AG04449 (cell line): ENCODE measurements around the gene CASK.

ENCODE experiments used
- CTCF ChIA-PET: fragments of 350-600 bp; formaldehyde crosslinking; extraction: SDS; loops from one replicate; lab custom pipeline; 2021; ENCODE audit warnings: antibody characterized with exemption; lab: Yijun Ruan, JAX
- POLR2A ChIA-PET: fragments of 400-600, 350-600 bp; formaldehyde crosslinking; extraction: SDS; loops from one replicate; lab custom pipeline; 2020; ENCODE audit warnings: antibody characterized with exemption, inconsistent platforms; lab: Yijun Ruan, JAX
- DNase-seq: peaks from one replicate; pipeline ENCODE4 v3.0.0-alpha.2; 2010; ENCODE audit warnings: low read depth, low spot score
- H3K4me3 ChIP-seq: 2 replicates; pipeline ENCODE4 v1.5.1; 2011; ENCODE audit warnings: low read depth, mild to moderate bottlenecking, control low read depth, low read length
- TF ChIP-seq, protein P1 (sequence below): IDR thresholded peaks from one replicate; pipeline ENCODE4 v1.5.1; 2011; ENCODE audit warnings: mild to moderate bottlenecking, moderate library complexity, low read length, control low read depth, inconsistent platforms; ENCODE audit not compliant: insufficient read depth; ENCODE audit errors: missing control alignments

The CASK gene

DNA sequence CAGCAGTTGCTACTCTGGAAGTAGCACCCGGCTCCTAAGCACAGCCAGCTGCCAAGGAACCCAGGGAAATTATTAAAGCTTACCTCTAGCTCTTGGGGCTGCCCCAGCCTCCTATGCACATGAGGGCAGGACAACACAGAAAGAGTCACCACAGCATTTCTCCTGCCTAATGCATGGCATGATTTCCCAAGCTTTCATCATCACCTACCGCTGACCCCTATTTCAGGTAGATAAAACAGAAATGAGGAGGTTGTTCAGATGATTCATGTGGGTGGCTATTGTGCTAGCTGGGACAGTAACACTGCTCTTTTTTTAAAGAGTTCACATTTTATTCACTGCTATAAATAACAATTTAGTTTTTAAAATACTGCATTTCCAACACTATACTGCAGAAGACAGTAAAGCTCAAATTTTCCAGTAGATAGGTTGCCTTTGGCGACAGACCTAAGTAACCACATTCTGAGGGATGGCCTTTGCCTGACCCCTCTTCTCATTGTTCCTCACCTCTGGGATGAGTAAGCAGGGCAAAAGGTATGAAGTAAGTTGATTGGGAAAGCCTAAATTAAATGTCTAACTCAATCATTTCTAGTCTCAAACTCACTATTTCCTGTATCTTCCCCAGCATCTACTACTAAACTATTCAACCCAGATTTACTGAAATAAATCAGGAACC, 16.7 kb downstream of the CASK start:
- POLR2A ChIA-PET, result no interaction called here
- TF ChIP-seq, protein P1, sequence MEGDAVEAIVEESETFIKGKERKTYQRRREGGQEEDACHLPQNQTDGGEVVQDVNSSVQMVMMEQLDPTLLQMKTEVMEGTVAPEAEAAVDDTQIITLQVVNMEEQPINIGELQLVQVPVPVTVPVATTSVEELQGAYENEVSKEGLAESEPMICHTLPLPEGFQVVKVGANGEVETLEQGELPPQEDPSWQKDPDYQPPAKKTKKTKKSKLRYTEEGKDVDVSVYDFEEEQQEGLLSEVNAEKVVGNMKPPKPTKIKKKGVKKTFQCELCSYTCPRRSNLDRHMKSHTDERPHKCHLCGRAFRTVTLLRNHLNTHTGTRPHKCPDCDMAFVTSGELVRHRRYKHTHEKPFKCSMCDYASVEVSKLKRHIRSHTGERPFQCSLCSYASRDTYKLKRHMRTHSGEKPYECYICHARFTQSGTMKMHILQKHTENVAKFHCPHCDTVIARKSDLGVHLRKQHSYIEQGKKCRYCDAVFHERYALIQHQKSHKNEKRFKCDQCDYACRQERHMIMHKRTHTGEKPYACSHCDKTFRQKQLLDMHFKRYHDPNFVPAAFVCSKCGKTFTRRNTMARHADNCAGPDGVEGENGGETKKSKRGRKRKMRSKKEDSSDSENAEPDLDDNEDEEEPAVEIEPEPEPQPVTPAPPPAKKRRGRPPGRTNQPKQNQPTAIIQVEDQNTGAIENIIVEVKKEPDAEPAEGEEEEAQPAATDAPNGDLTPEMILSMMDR, result no peak
- H3K4me3 ChIP-seq, result no peak overlapping the region
- CTCF ChIA-PET, result no interaction called here
- DNase-seq, result no peak

DNA sequence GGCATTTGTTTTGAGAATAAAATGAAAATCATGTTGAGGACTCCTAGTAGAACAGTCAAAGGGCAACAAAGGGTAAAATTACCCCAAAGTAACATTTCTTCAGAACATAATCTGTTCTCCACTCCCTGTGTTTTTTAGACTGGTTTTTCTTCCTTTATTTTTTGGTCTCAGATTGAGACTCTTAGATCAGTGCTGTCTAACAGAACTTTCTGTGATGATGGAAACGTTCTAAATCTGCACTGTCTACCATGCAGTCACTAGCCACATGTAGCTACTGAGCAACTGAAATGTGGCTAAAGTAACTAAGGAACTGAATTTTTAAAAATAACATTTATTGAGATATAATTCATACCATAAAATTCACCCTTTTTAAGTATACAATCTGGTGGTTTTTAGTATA, 19.8 kb downstream of the CASK start:
- ChIA-PET POLR2A (no interaction called here), CTCF (no interaction called here)
- H3K4me3 ChIP-seq, result no peak overlapping the region
- DNase-seq, result no peak
- TF ChIP-seq, protein P1, result no peak

DNA sequence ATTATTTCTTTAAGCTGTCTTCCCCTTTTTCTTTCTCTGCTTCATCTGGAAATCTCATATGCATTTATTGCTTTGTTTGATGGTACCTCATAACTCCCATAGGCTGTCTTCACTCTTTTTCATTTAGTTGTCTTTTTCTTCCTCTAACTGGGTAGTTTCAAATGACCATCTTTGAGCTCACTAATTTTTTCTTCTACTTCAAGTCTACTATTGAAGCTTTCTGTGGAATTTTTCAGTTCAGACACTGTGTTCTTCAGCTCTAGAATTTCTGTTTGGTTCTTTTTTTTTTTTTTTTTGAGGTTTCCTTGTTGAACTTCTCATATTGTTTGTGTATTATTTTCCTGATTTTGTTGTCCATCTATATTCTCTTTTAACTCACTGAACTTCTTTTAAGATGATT, 23.0 kb downstream of the CASK start:
- TF ChIP-seq, protein P1, result no peak
- CTCF ChIA-PET, result no interaction called here
- POLR2A ChIA-PET, result no interaction called here
- H3K4me3 ChIP-seq, result no peak overlapping the region
- DNase-seq, result no peak

DNA sequence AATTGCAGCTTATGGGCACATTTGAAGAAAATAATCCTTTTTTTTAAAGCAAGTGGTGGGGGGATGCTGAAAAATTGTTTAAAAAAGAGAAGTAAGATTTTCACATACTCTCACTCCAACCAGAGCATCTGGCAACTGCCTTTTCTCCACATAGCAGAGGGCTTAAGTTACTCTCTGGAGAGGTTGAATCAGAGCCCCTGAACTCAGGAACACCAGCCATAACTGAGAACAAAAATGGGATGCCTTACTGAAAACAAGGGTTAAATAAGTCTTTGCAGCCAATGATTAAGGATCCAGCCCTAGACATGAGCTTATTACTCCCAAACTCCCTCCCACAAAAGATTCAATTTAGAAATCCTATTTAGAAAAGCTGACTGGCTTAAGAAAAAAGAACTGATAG, 27.5 kb downstream of the CASK start:
- POLR2A ChIA-PET, result no interaction called here
- TF ChIP-seq, protein P1, result no peak
- no peak overlapping the region for H3K4me3 ChIP-seq
- CTCF ChIA-PET, result no interaction called here
- no peak for DNase-seq

DNA sequence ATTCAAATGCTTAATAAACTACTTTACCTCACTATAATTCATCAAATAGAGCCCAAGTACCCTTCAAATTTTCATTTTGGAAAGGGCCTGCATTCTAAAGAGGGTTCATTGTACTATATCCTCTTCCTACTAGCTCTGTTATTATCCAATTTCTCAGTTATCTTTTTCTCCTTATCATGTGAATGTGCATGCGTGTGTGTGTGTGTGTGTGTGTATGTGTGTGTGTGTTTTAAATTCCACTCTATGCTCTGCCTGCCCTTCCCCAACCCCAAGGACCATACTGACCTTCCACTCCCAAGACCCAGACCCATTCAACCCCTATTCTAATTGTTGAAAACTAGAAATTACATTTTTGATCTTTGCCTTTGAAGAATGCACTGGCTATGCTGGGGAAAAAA, 33.3 kb downstream of the CASK start:
- H3K4me3 ChIP-seq, result no peak overlapping the region
- ChIA-PET POLR2A (no interaction called here), CTCF (no interaction called here)
- TF ChIP-seq, protein P1, result no peak
- DNase-seq, result no peak

DNA sequence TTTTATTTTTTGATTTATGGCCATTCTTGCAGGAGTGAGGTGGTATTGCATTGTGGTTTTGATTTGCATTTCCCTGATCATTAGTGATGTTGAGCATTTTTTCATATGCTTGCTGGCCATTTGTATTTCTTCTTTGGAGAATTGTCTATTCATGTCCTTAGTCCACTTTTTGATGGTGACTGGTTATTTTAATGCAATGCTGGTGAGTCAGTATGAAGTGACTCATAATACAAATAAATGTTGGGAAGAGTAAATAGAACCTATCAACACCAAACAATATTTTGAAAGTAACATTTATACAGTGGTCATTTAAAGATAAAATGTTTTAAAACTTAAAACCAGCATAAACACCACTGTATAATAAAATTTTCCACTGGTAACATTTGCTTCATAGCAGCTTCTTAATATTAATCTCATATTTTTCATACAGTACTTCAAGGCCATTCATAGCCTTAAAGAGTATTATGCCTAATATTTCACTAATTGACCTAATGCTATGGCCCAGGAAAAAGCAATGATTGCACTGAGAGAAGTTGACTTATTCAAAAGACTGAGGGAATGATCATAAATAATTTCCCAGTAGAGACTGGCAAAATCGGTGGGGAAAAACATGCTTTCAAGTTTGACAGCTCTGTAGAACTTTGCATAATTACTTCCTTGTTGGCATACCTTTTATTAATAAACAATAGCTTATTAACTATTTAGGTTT, 33.9 kb downstream of the CASK start:
- TF ChIP-seq, protein P1, result no peak
- ChIA-PET POLR2A (no interaction called here), CTCF (no interaction called here)
- no peak for DNase-seq
- H3K4me3 ChIP-seq, result no peak overlapping the region
